Breast epithelium (tissue), 4 donors: ENCODE results near the gene LRIT3. TPM values are rescaled to one million over a fixed set of nuclear protein-coding genes. Genes with fewer than 3 reads are reported as not detected.

ENCODE experiments used
- DNase-seq, 2 donors: peaks; one replicate each; pipeline ENCODE4 v3.0.0-alpha.2; 2019; ENCODE audit warnings: low spot score in 2 of 2
- H3K27ac ChIP-seq, 2 donors: fragments of 200-600 bp; sonication (generic) in 1 of 2; one replicate each; pipeline ENCODE4 v1.5.1; 2016 to 2019; ENCODE audit warnings: mild to moderate bottlenecking in 1 of 2
- H3K27me3 ChIP-seq, 2 donors: fragments of 200-600 bp; sonication (generic) in 1 of 2; one replicate each; pipeline versions ENCODE4 v1.5.1 to v1.6.0; 2017 to 2019; ENCODE audit warnings: control low read depth in 1 of 2, mild to moderate bottlenecking in 1 of 2
- H3K36me3 ChIP-seq: fragments of 200-600 bp; one replicate; pipeline ENCODE4 v1.5.1; 2019
- H3K4me1 ChIP-seq, 2 donors: fragments of 200-600 bp; sonication (generic); one replicate each; pipeline ENCODE4 v1.5.1; 2016 to 2019; ENCODE audit warnings: control low read depth in 1 of 2
- H3K4me3 ChIP-seq, 3 donors: fragments of 200-600 bp; sonication (generic); 1 replicate in 2 of 3; 2 replicates in 1 of 3; pipeline ENCODE4 v1.5.1; 2016 to 2019; ENCODE audit warnings: mild to moderate bottlenecking in 3 of 3, moderate library complexity in 2 of 3
- H3K9me3 ChIP-seq, 2 donors: fragments of 200-600 bp; sonication (generic) in 1 of 2; one replicate each; pipeline ENCODE4 v1.5.1; 2016 to 2019; ENCODE audit warnings: control low read depth in 1 of 2
- CTCF ChIP-seq, 3 donors: fragments of 450-650 bp; IDR thresholded peaks; one replicate each; pipeline ENCODE4 v1.5.1; 2016 to 2017; ENCODE audit warnings: antibody characterized with exemption in 3 of 3, mild to moderate bottlenecking in 3 of 3, moderate library complexity in 3 of 3
- POLR2A ChIP-seq: fragments of 450-650 bp; IDR thresholded peaks from one replicate; pipeline ENCODE4 v1.6.1; 2016; ENCODE audit warnings: antibody characterized with exemption, mild to moderate bottlenecking, moderate library complexity
- POLR2AphosphoS5 ChIP-seq, 3 donors: sonication (generic); formaldehyde crosslinking; IDR thresholded peaks; one replicate each; pipeline ENCODE4 v1.6.1; 2017; ENCODE audit warnings: antibody characterized with exemption in 3 of 3
- intact Hi-C: fragments of 100-400 bp; cut with DNase I; formaldehyde crosslinking; loops from one replicate; pipeline ENCODE4 v1.15.1; 2023; ENCODE audit warnings: low total_unique reads
- total RNA-seq, 3 donors: library from RNA; depleted of rRNA; stranded (reverse); fragments of >200 nt; gene quantifications; one replicate each; pipeline ENCODE4 v1.1.0, GENCODE V29; 2016

Gene LRIT3
- total RNA-seq, 3 donors from 2014 or later, result 0.16 to 0.66 (median 0.59) TPM

GRCh38 chr4:109908731-109909130 is 60.8 kb downstream of the LRIT3 start:
- intact Hi-C loops, result no loop called here

GRCh38 chr4:109910256-109910655 is 62.3 kb downstream of the LRIT3 start:
- intact Hi-C loops, result no loop called here
- Histone ChIP-seq H3K27ac (no peak overlapping the region), H3K9me3 (no peaks in the 10 kb centered on the region), H3K4me3 (no peak overlapping the region), H3K27me3 (no peaks in the 10 kb centered on the region), H3K36me3 (no peaks in the 10 kb centered on the region), H3K4me1 (no peaks in the 10 kb centered on the region)
- no peak for DNase-seq
- TF ChIP-seq POLR2A, result no peak
- no peak for TF ChIP-seq POLR2AphosphoS5 (IDR thresholded peaks at IDR 0.05)
- TF ChIP-seq CTCF (IDR thresholded peaks at IDR 0.05), result no peak

More at GRCh38 chr4:109908731-109909130, 60.8 kb downstream of the LRIT3 start:
- no peak for DNase-seq
- no peak for TF ChIP-seq POLR2A
- TF ChIP-seq CTCF (IDR thresholded peaks at IDR 0.05), result no peak
- TF ChIP-seq POLR2AphosphoS5 (IDR thresholded peaks at IDR 0.05), result no peak
- Histone ChIP-seq H3K27me3 (no peaks in the 10 kb centered on the region), H3K9me3 (no peaks in the 10 kb centered on the region), H3K4me1 (no peaks in the 10 kb centered on the region), H3K4me3 (no peak overlapping the region), H3K27ac (no peak overlapping the region), H3K36me3 (no peaks in the 10 kb centered on the region)

- Histone ChIP-seq H3K4me3 (peak within 1 kb of the TSS in 2 of 3 donors; percentile 29 to 34), H3K4me1 (no peaks in the 10 kb centered on the region), H3K36me3 (no peaks in the 10 kb centered on the region), H3K9me3 (no peaks in the 10 kb centered on the region), H3K27me3 (no peaks in the 10 kb centered on the region), H3K27ac (peak within 1 kb of the TSS; percentile 14 to 77)
- DNase-seq, result no peak
- TF ChIP-seq POLR2AphosphoS5 (IDR thresholded peaks at IDR 0.05), result no peak
- TF ChIP-seq POLR2A, result no peak
- no peak for TF ChIP-seq CTCF (IDR thresholded peaks at IDR 0.05)
- intact Hi-C loops, result no loop called here
These were observed 65.0 kb downstream of the LRIT3 start, which contains the start of gene EGF for GRCh38 chr4:109912706-109913595. Gene EGF (plus strand): TSS chr4:109912883. CDS start chr4:109913336, 453 bp downstream.

- intact Hi-C loops, result no loop called here
- peak overlapping the region in 2 of 3 donors; percentile 29 to 34 for H3K4me3 ChIP-seq
These were observed 65.8 kb downstream of the LRIT3 start for GRCh38 chr4:109913596-109914241.

GRCh38 chr4:109914322-109914721 is 66.4 kb downstream of the LRIT3 start:
- H3K4me1 ChIP-seq, result no peaks in the 10 kb centered on the region
- no peaks in the 10 kb centered on the region for H3K27me3 ChIP-seq
- TF ChIP-seq CTCF (IDR thresholded peaks at IDR 0.05), result no peak
- TF ChIP-seq POLR2AphosphoS5 (IDR thresholded peaks at IDR 0.05), result no peak
- TF ChIP-seq POLR2A, result no peak
- intact Hi-C loops, result no loop called here
- H3K9me3 ChIP-seq, result no peaks in the 10 kb centered on the region
- H3K36me3 ChIP-seq, result no peaks in the 10 kb centered on the region
- H3K4me3 ChIP-seq, result peak overlapping the region in 2 of 3 donors; percentile 29
- DNase-seq, result no peak
- peak overlapping the region; percentile 14 to 77 for H3K27ac ChIP-seq

More at GRCh38 chr4:109913596-109914241, 65.8 kb downstream of the LRIT3 start:
- no peaks in the 10 kb centered on the region for H3K4me1 ChIP-seq
- peak overlapping the region; percentile 14 to 77 for H3K27ac ChIP-seq
- no peaks in the 10 kb centered on the region for H3K36me3 ChIP-seq
- H3K27me3 ChIP-seq, result no peaks in the 10 kb centered on the region
- no peak for DNase-seq
- TF ChIP-seq POLR2A, result no peak
- H3K9me3 ChIP-seq, result no peaks in the 10 kb centered on the region
